ENCODE measurements around the gene SNX5.

SNX5 gene

DNA sequence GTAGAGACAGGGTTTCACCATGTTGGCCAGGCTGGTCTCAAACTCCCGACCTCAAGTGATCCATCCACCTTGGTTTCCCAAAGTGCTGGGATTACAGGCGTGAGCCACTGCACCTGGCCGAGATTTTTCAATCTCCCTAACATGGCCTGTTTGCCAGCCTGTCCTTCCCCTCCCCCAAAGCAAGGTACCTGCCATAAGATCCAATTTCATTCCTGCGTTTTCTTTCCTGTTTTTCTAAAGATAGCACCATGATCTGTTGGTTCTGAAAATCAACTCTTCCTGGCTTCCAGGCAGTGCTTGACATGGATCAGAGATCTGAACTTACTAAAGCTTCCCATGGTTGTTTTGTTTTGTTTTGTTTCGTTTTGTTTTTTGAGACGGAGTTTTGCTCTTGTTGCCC is 7.7 kb upstream of the SNX5 start:
- Histone ChIP-seq H3K4me3 (ENCODE audit: low read length) (no peak overlapping the region), H3K27me3 (ENCODE audit: insufficient read depth, low read length) (no peaks in the 10 kb centered on the region), H3K9me3 (ENCODE audit: low read length) (no peaks in the 10 kb centered on the region), H2AFZ (ENCODE audit: low read depth, low read length) (no peak overlapping the region), H3K36me3 (ENCODE audit: insufficient read depth, low read length) (peaks cover 32% of the 10 kb centered on the region), H3K4me1 (ENCODE audit: insufficient read depth, low read length) (peaks cover 17% of the 10 kb centered on the region)

DNA sequence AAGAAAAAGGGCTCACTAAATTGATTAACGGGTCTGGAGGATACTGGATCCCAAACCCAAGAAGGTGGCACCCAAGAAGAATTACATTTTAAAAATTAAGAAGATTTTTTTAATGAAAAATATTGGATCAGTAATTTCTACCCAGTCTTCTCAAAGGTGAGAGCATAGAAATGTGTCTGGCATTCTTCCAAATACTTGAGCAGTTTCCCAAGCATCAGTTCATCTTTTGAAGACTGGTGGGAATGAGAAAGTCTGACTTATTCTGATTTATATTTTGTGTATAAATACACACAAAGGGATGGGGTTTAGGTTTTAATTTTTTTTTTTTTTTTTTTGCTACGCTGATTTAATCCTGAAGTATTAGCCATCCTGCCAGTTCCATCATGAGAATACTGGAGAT is 3.5 kb upstream of the SNX5 start:
- no peak overlapping the region for H2AFZ ChIP-seq (ENCODE audit: low read depth, low read length)
- H3K4me3 ChIP-seq (ENCODE audit: low read length), result peak overlapping the region; percentile 96
- no peaks in the 10 kb centered on the region for H3K27me3 ChIP-seq (ENCODE audit: insufficient read depth, low read length)
- no peaks in the 10 kb centered on the region for H3K9me3 ChIP-seq (ENCODE audit: low read length)
- H3K36me3 ChIP-seq (ENCODE audit: insufficient read depth, low read length), result peaks cover 18% of the 10 kb centered on the region
- peaks cover 31% of the 10 kb centered on the region for H3K4me1 ChIP-seq (ENCODE audit: insufficient read depth, low read length)

DNA sequence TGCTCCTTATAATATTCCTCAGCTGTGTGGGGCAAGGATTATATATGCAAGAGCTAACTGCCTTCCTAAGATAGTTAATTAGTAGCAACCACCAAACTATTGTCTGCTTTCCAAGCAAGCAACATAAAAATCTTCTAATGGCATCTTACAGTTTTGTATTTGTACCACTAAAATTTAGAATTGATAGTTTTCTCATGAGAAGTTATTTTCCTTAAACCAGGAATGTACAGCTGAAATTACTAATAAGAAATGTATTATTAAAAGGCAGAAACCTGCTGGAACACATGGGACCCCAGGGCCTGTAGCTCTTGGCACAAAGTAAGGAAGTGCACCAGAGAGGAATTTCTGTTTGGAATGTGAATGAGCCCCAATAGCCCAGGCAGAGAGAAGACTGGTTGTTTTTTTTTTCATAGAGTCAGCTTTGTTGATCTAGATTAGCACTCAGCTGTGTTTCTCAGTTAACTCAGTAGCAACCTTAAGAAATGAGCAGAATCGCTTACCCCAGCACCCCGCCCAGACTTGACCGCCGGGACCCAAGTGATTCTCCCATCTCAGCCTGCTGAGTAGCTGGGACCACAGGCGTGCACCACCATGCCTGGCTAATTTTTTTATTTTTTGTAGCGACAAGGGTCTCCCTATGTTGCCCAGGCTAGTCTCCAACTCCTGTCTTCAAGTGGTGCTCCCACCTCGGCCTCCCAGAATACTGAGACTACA is 2.9 kb upstream of the SNX5 start:
- Histone ChIP-seq H2AFZ (ENCODE audit: low read depth, low read length) (peak overlapping the region; percentile 44), H3K27me3 (ENCODE audit: insufficient read depth, low read length) (no peaks in the 10 kb centered on the region), H3K9me3 (ENCODE audit: low read length) (no peaks in the 10 kb centered on the region), H3K4me3 (ENCODE audit: low read length) (peak overlapping the region; percentile 96), H3K4me1 (ENCODE audit: insufficient read depth, low read length) (peaks cover 37% of the 10 kb centered on the region), H3K36me3 (ENCODE audit: insufficient read depth, low read length) (peaks cover 14% of the 10 kb centered on the region)

DNA sequence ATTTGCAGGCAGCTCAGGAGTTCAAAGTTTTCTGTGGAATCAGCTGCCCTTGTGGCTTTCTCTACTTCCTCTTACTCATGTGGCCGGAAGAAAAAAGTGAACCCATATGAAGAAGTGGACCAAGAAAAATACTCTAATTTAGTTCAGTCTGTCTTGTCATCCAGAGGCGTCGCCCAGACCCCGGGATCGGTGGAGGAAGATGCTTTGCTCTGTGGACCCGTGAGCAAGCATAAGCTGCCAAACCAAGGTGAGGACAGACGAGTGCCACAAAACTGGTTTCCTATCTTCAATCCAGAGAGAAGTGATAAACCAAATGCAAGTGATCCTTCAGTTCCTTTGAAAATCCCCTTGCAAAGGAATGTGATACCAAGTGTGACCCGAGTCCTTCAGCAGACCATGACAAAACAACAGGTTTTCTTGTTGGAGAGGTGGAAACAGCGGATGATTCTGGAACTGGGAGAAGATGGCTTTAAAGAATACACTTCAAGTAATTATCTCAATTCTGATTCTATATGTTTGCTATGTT is 1.4 kb upstream of the SNX5 start:
- Histone ChIP-seq H3K27me3 (ENCODE audit: insufficient read depth, low read length) (no peaks in the 10 kb centered on the region), H3K9me3 (ENCODE audit: low read length) (no peaks in the 10 kb centered on the region), H3K4me1 (ENCODE audit: insufficient read depth, low read length) (peaks cover 52% of the 10 kb centered on the region), H2AFZ (ENCODE audit: low read depth, low read length) (peak overlapping the region; percentile 75), H3K36me3 (ENCODE audit: insufficient read depth, low read length) (peaks cover 3% of the 10 kb centered on the region), H3K4me3 (ENCODE audit: low read length) (peak overlapping the region; percentile 96)

DNA sequence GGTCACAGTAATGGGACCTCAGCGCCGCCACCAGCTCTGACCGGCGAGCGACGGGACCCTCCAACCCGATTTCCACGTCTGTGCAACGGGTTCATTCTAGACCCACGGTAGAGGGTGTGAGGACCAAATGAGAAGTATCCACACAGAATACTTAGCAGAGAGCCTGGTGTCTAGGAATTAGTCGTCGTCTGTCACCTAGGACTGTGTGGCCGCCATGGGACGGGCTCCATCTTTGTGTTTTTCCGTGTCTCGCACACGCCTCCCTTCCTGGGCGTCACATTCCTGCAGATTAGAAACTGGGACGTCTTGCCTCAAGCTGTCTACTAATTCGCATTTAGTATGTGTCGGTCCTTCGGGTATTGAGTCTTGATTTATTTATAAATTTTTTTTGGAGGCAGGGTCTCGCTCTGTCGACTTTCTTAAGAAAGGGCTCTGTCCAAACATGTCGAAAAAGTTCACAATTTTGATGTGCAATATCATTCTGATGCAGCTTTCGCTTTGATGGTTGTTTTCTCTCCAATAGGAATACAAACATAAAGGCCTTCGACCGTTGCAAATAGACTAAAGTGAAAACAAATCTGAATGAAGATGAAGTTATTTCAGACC is 787 bp upstream of the SNX5 start:
- peak overlapping the region; percentile 96 for H3K4me3 ChIP-seq (ENCODE audit: low read length)
- H3K9me3 ChIP-seq (ENCODE audit: low read length), result no peaks in the 10 kb centered on the region
- peaks cover 54% of the 10 kb centered on the region for H3K4me1 ChIP-seq (ENCODE audit: insufficient read depth, low read length)
- H3K36me3 ChIP-seq (ENCODE audit: insufficient read depth, low read length), result peaks cover 5% of the 10 kb centered on the region
- no peaks in the 10 kb centered on the region for H3K27me3 ChIP-seq (ENCODE audit: insufficient read depth, low read length)
- H2AFZ ChIP-seq (ENCODE audit: low read depth, low read length), result peak overlapping the region; percentile 75

DNA sequence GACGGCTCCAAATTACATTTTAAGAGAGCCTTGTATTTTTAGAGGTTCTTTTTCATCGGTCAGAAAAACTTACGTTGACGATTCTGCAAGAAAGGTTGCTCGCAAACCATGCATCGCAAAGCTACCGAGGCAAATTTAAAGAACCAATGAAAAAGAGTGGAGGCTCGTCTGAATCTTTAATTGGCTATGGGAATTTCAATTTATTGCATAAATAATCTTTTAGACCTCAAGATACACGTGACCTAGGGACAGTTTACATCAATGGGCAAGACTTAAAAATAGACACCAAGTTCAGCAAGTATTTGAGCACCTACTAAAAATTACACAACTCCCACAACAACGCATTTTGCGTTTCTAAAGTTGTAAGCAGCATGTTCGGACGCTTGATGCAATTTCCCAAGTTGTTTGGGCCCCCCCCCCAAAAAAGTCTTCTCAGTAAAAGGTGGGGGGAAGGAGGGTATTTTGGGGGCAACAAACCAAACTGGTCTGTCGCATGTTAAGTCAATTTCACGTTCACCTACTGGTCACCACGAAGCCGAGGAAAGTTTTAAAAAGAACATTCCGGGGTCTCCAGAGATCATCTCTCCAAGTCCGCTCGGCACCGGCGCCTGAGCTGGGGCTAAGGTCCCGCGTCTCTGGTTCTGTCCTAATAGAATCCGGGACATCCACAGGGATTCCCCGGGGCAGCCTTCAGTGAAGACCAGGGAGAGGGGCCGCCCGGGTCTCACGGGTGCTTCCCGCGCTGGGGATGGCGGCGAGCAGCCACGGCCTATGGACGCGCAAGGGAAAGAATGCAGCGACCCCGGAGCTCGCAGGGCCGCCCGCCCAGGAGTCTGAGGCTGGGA is 851 bp downstream of the SNX5 start:
- H3K27me3 ChIP-seq (ENCODE audit: insufficient read depth, low read length), result no peaks in the 10 kb centered on the region

DNA sequence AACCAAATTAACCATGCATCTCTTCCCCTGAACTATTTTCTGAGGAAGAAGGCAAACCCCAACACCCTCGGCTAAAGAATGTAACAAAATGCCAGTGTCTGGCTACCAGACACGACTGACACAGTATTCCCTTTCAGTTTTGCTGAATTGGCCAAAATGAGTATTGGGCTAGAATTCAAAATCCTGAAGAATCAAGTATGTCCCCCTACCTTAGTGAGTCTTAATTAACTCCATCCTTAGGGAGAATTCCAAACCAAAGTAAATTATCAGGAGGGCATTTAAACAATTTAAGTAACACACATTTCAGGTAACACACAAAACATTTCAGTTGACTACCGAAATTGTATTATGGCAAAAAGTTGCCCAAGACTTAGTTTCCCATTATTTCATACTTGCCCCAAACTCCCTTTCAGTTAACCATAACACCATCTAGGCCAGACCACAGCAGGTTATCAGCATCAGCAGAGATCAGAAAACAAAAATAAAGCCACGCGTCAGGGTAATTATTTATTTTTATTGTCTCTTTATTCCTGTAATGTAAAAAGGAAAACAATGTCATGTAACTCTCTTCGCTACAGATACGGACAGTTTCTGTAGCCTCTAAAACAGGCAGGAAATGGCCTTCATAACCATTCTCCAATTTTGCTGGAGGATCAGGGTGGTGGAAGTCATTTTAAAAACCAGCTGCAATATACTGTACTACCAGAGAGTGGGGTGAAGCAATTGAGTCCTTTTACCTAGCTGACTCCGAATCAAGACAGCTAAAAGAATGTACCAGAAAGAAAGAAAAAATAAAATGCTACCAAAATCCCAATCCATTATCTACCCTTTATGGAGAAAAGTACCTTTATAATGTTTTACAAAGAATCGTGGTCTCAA is 1.9 kb downstream of the SNX5 start:
- Histone ChIP-seq H3K9me3 (ENCODE audit: low read length) (no peaks in the 10 kb centered on the region), H2AFZ (ENCODE audit: low read depth, low read length) (no peak overlapping the region), H3K27me3 (ENCODE audit: insufficient read depth, low read length) (no peaks in the 10 kb centered on the region), H3K36me3 (ENCODE audit: insufficient read depth, low read length) (peaks cover 10% of the 10 kb centered on the region), H3K4me1 (ENCODE audit: insufficient read depth, low read length) (peaks cover 40% of the 10 kb centered on the region), H3K4me3 (ENCODE audit: low read length) (peak overlapping the region; percentile 96)

More for the DNA sequence above, 851 bp downstream of the SNX5 start:
- Histone ChIP-seq H3K36me3 (ENCODE audit: insufficient read depth, low read length) (peaks cover 10% of the 10 kb centered on the region), H3K4me3 (ENCODE audit: low read length) (peak overlapping the region; percentile 96), H3K9me3 (ENCODE audit: low read length) (no peaks in the 10 kb centered on the region), H3K4me1 (ENCODE audit: insufficient read depth, low read length) (peaks cover 46% of the 10 kb centered on the region), H2AFZ (ENCODE audit: low read depth, low read length) (peak overlapping the region; percentile 51)

DNA sequence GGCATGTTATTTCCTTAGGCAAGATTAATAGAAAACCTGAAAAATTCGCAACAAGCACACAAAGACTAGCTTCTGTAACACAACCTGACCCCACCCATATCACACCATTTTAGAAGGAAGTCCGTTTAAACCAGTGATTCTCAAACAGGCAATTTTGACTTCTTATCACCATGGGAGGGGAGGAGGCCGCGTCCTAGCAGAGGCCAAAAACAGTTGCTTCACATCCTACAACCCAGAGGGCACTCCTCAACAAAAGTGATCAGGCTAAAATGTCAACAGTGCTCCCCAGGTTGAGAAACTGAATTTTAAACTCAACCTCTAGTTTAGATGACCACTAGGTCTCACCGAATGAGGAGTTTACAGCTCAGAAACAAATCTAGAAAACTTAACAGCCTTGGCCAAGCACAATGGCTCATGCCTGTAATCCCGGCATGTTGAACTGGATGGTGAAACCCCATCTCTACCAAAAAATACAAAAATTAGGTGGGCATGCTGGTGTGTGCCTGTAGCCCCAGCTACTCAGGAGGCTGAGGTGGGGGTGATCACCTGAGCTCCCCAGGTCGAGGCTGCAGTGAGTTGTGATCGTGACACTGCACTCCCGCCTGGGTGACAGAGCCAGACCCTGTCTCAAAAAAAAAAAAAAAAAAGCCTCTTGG is 3.4 kb downstream of the SNX5 start:
- H2AFZ ChIP-seq (ENCODE audit: low read depth, low read length), result no peak overlapping the region
- H3K4me1 ChIP-seq (ENCODE audit: insufficient read depth, low read length), result peaks cover 35% of the 10 kb centered on the region
- H3K36me3 ChIP-seq (ENCODE audit: insufficient read depth, low read length), result peaks cover 10% of the 10 kb centered on the region
- H3K27me3 ChIP-seq (ENCODE audit: insufficient read depth, low read length), result no peaks in the 10 kb centered on the region
- H3K4me3 ChIP-seq (ENCODE audit: low read length), result no peak overlapping the region
- no peaks in the 10 kb centered on the region for H3K9me3 ChIP-seq (ENCODE audit: low read length)

DNA sequence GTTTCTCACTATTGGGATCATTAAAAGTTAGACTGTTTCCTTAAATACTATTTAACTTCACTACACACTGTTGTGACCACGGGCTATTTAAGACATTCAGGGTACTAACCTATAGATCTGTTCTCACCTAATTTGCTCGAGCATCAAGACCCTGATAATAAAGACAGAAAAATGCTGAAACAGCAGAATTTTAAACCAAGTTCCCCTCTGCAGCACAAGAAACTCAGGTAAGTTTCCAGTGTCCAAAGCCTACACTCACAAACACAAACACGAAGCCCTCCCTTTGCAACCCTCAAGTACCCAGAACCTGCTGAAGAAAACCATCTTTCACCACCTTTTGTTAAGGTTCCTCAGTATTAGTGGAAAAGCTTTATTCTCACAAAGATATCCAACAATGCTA is 4.0 kb downstream of the SNX5 start:
- no peak overlapping the region for H3K4me3 ChIP-seq (ENCODE audit: low read length)
- H3K27me3 ChIP-seq (ENCODE audit: insufficient read depth, low read length), result no peaks in the 10 kb centered on the region
- H3K9me3 ChIP-seq (ENCODE audit: low read length), result no peaks in the 10 kb centered on the region
- H3K4me1 ChIP-seq (ENCODE audit: insufficient read depth, low read length), result peaks cover 33% of the 10 kb centered on the region
- H3K36me3 ChIP-seq (ENCODE audit: insufficient read depth, low read length), result peaks cover 10% of the 10 kb centered on the region
- H2AFZ ChIP-seq (ENCODE audit: low read depth, low read length), result no peak overlapping the region

DNA sequence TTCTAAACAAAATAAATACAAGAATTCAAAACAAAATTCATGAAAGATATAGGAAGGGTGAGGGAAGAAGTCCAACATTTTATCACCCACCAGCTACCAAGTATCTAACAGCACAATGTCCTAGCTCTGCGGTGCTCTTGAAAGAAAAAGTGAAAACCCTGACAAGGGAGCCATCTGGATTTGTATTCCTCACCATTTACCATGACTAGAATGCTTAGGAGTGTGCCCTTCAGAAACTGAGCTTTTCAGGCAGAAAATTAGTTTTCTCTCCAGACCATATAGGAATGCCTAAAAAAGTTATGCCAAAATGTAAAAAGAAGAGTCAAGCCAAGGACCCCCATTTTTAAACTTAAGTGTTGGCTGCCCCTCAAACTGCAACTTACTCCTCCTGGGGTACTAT is 4.5 kb downstream of the SNX5 start:
- Histone ChIP-seq H3K4me1 (ENCODE audit: insufficient read depth, low read length) (peaks cover 33% of the 10 kb centered on the region), H3K27me3 (ENCODE audit: insufficient read depth, low read length) (no peaks in the 10 kb centered on the region), H2AFZ (ENCODE audit: low read depth, low read length) (no peak overlapping the region), H3K9me3 (ENCODE audit: low read length) (no peaks in the 10 kb centered on the region), H3K36me3 (ENCODE audit: insufficient read depth, low read length) (peaks cover 10% of the 10 kb centered on the region), H3K4me3 (ENCODE audit: low read length) (no peak overlapping the region)

DNA sequence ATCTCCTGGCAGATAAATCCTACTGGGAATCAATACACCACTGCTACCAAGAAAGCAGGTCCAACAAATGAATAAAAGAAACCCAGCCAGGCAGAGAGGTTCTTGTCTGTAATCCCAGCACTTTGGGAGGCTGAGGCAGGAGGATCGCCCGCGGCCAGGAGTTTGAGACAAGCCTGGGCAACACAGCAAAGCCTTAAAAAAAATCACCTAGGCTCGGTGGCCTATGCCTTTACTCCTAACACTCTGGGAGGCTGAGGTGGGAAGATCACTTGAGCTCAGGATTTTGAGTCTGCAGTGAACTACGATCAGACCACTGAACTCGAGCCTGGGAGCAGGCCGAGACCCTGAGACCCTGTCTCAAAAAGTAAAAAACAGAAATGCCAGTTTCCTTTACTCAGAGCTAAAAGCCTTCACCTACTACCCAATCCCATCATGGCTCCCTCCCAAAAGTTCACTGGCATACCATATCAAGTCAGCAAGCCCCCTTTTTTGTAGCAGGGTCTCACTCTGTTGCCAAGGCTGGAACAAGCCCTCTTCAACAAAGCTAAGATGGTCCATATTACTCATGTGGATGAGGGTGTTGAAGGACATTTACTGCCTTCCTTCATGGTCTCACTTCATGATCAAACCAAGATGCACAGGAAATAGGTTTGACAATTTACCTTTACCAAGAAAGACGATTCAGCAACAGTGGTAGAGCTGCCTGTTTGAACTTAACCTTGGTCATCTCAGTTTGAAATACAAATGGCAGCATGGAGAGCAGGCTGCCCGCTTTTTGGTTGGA is 5.3 kb downstream of the SNX5 start:
- Histone ChIP-seq H3K4me1 (ENCODE audit: insufficient read depth, low read length) (peaks cover 33% of the 10 kb centered on the region), H3K9me3 (ENCODE audit: low read length) (no peaks in the 10 kb centered on the region), H3K27me3 (ENCODE audit: insufficient read depth, low read length) (no peaks in the 10 kb centered on the region), H3K36me3 (ENCODE audit: insufficient read depth, low read length) (peaks cover 10% of the 10 kb centered on the region), H3K4me3 (ENCODE audit: low read length) (no peak overlapping the region), H2AFZ (ENCODE audit: low read depth, low read length) (no peak overlapping the region)

All from neuron (in vitro differentiated cells).